ENCODE data around the gene TAAR2.
"Not testable (repeated sequence)": the region's sequence is repeated elsewhere in the genome, so short reads cannot be mapped to it uniquely, and the experiment has no call there.

TAAR2 gene

DNA sequence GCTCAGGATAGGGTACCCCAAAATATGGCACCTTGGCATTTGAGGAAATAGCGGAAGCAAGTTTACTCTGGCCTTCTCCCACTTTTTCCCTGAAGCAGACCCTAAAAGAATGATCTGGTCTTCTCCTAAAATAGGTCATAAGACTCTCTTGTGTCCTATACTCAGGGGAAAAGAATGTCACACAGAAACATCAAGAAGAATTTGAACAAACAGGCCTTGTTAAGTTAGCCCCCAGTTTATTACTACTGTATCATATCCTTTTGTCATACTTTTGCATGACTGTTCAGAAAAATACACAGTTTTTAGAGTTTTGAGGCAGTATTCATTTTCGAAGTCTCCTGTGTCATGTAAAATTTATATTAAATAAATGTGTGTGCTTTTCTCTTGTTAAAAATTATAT lies 12.5 kb downstream of the TAAR2 start:
- no peak for DNase-seq

DNA sequence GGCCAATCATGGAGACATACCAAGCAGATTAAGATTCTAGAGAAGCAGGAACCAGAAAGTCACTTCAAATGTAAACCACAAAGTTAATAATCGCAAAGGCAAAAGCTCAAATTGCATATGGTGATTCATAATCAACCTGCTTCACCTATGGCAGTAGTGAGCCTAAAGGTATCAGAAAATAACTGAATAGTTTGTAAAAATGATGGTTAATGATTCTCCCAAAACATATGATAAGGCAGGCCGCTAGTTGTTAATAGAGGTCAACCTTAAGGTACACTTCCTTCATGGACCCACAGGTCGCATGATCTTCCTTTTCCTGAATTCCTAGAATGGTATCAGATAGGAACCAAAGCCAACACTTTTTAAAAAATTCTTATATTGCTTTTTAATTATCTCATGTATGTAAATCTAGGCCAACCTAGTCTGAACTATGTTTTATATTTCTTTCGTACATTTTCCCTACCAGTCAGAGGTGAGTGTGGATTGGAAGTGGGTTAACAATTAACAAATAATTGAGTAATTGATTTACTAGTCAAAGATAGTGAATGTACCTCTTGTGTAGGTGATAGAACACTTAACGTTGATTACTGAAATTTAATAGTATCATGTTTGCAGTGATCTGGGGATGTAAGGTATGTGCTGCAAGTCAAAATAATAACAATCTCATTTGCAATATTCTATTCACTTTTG lies 16.4 kb downstream of the TAAR2 start:
- DNase-seq = no peak

DNA sequence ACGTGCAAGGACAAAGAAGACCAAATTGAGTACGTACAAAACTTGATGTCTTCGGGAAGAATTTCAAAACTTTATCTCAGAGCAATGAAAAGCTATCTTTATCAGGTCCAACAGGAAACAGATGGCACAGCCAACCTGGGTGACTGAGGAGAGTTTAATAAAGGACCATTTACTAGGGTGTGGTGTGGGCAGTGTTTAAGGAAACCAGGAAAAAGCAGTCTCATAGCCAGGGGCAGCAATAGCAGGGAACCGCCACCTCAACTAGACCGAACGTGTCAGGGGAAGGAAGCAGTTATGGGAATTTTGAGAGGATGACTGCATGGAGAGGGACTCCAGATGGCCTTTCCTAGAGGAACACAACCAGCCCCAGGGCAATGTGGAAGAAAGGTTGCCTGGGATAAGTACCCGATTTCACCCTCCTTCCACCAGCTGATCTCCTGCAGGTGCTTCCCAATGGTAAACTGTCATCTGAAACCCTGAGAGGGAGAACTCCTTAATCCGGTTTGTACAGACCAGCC lies 19.4 kb downstream of the TAAR2 start:
- DNase-seq = no peak

DNA sequence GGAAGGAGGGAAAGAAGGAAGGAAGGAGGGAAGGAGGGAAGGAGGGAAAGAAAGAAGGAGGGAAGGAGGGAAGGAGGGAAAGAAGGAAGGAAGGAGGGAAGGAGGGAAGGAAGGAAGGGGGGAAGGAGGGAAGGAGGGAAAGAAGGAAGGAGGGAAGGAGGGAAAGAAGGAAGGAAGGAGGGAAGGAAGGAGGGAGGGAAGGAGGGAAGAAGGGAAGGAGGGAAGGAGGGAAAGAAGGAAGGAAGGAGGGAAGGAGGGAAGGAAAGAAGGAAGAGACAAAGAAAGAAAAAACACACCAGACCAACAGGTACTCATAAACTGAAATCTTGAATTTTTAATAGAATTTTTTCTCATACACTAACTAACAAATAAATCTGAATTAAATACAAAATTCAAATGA lies 23.2 kb downstream of the TAAR2 start:
- DNase-seq = not testable (repeated sequence)

DNA sequence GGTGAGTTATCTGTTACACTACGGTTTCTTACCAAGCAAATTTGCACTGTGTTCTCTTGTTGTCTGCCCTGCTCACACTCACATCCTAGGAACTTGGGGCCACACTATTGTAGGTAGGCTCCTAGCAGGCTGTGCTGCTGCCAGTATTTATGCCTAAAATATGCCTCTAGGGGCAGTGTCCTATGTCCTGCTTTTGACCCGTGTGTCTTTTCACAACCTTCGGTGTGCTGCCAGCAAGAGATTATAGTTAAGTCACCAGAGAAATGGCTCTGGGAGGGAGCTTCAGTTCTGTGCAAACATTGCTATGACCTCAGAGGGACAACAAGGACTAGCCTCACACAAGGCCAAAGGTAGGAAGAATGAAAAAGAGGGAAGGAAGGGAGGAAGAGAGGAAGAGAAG lies 25.6 kb downstream of the TAAR2 start:
- DNase-seq = no peak

DNA sequence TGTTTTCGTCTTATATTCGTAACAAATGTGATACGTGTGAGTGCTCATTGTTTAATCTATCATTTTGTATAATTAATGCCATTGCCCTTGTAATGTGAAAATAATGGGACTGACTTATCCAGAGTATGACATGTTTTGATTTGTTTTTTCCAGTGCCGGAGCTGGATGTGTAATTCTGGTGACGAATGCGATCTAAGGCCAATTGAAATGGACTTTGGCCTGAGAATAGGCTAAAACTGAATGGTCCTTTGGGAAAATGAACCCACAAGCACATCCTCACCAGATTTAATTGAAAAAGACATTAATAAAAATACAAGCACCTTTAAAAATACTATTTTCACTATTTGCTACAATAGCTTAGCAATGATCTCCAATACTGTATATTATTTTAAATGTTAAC lies 27.9 kb downstream of the TAAR2 start:
- no peak for DNase-seq

DNA sequence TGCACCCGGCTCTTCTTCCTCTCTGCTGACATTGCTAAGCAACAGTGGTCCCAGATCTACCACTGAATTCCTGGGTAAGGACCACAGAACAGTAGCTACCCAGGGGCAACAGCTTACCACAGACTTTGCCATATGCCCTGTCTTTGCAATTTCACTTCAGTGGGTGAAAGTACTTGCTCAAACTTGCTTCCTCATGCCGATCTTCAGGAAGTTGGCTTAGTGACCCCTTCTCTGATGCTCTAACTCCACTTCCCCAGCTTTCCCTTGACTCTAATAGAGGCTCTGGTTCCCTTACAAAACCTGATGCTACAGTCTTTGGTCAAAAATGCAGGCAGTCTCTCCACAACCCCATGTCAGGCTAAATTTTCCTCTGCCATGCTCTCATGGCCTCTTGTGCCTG lies 31.2 kb downstream of the TAAR2 start:
- no peak for DNase-seq

DNA sequence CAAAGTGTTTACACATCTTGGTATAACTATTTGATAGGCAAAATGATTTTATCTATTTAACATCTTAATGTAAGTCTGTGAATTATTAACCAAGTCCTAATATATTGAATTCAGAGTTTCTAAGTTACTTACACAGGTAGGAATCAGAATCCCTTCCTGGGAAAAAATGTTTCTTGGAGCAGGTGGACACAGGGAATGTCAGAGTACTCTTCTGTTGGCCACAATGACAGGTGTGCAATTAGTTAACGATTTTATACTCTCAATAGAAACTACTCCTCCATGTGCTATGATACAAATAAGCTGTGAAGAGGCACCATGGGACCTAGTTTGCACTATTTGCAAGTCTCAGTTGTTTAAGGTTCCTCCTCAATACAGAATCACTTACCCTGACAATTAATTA lies 33.7 kb downstream of the TAAR2 start:
- no peak for DNase-seq

DNA sequence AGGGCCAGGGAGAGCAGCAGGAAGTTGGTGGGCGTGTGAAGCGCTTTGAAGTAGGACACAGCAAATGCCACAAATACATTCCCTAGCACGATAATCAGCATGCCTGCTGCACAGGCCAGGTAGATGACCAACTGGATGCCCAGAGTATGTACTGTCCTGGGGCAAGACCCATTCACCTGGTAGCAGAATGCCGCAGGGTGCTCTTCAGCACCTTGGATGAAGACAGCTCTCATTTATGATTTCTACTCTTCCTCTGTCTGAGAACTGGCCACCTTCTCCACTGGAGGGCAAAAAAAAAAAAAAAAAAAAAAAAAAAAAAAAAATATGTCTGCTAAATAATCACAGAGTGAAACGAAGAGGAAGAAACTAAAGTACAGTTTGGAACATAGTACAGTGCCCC lies 34.6 kb downstream of the TAAR2 start, which contains the start of gene TAAR5:
TSS of gene TAAR5 (minus strand) at position 288 of the 400 bp plus-strand sequence. CDS start at position 233, 55 bp downstream.
- no peak for DNase-seq

DNA sequence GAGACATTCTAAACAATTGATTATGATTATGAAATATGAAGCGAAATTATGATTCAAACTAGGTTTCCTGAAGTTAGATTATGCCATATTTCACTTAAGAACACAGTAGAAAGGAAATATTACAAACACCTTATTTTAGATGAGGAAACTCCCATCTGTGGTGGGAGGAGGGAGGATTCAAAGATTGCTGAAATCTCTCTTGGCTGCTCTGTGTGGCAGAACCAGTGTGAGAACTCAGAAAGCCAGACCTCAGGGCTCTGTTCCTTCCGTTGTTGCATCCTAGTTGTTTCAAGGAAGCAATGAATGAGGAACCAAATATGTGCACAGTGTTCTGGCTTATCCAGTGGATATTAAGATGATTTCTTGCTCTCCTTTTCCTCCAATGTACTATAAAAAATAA lies 36.7 kb downstream of the TAAR2 start:
- no peak for DNase-seq

DNA sequence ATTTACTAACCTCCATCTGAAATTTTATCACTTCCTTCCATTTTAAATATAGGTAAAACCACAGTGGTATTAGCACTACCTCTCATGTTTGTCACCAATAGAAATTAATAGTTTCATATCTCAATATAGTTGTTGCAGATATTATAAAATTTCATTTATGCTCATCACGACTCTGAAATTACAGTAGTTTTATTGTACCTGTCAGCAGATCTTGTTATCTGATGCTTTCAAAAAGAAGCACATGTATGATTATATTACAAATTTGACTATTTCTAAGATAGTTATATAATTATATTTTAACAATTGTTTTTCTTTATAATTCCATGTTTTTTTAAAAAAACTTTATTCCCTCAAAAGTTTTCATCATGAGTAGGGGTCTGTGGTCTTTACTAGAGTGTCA lies 39.4 kb downstream of the TAAR2 start:
- DNase-seq = no peak

DNA sequence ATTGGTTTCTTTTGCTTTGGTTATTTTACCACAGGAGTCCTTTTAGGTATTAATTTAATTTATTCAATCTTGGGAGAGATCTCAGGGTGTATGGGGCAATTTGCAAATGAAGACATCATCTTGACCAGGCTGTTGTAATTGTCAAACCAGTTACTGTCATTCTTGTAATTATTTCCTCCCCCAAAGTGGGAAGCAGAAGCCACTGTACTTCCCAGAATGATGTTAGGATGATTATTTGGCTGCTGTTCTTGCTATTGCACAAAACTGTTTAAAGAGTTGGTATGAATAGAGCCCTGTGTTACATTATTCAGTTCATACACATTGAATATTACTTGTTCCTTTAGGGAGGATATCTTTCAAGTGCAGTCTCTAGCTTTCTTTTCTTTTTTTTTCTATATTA lies 52.3 kb downstream of the TAAR2 start:
- no peak for DNase-seq

DNA sequence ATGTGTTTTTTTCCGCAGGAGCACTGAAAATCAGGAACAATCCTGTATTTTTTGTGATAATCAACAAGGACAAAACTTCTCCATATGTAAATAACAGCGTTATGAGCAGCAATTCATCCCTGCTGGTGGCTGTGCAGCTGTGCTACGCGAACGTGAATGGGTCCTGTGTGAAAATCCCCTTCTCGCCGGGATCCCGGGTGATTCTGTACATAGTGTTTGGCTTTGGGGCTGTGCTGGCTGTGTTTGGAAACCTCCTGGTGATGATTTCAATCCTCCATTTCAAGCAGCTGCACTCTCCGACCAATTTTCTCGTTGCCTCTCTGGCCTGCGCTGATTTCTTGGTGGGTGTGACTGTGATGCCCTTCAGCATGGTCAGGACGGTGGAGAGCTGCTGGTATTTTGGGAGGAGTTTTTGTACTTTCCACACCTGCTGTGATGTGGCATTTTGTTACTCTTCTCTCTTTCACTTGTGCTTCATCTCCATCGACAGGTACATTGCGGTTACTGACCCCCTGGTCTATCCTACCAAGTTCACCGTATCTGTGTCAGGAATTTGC lies 53.8 kb downstream of the TAAR2 start, which contains the start of gene TAAR6:
TSS of gene TAAR6 (plus strand) at position 102 of the 557 bp plus-strand sequence. CDS start at position 102, 0 bp downstream.
- no peak for DNase-seq

DNA sequence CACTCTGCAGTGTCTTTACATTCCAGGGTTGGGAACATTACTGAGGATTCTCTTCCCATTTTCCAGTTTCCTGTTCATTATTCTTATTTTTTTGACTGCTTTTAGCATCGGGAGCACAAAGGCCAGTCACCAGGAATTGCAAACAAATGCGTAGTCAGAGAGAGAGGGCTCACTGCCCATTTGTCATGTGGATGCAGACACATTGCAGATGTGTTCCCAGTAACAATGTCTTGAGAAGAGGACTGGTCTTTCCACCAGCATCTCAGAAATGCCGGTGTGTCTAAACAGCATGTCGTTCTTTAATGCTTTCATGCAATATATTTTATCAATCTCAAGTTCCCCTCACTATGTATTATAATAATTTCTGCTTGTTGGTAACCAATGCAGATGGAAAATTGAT lies 54.9 kb downstream of the TAAR2 start:
- DNase-seq = no peak

DNA sequence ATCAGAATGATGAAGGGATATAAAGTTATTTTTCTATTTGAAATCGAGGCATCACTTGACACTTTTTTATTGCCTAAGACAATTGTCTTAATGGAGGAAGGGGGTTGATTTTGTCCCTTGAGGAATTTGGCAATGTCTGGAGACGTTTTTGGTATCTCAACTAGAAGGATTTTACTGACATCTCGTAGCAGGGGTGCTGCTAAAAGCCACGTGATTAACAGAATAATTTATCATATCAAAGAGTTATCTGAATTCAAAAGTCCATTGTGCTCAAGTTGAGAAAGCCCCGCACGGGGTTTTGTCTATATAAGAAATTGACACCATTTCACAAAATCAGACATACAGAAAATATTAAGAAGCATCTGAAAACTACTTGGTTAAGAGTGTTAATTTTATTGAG lies 55.5 kb downstream of the TAAR2 start:
- DNase-seq = no peak

DNA sequence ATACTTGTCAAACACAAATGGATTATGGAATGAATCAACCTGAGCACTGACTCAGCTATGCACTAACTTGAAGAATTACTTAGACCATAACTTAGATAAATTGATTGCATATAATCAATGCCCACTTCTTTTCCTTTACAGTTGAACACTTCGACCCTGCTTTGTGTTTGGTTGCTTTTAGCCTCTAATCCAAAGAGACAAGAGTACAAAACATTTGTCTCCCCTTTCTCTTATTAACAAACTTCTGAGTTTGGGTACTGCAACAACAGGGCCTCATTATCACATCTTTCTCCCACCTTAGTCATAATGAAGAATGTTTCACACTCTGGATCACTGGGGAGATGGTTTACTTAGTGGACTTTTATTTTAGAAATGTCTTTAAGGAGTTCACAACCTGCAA lies 56.5 kb downstream of the TAAR2 start:
- no peak for DNase-seq

All from stimulated activated naive CD4-positive, alpha-beta T cell treated with Interleukin-2 at 50 U/mL for 16 hours (primary cell).